GM12878 (cell line): ENCODE results near the gene CDH4. TPM values are rescaled to one million over a fixed set of nuclear protein-coding genes. Genes with fewer than 3 reads are reported as not detected.

ENCODE experiments used
- BMI1 ChIP-seq: fragments of 450-650 bp; IDR thresholded peaks from 2 replicates; pipeline ENCODE4 v1.6.1; 2016; ENCODE audit warnings: mild to moderate bottlenecking, moderate library complexity, borderline replicate concordance
- RUNX3 ChIP-seq: IDR thresholded peaks from 2 replicates; pipeline ENCODE4 v1.6.1; 2012; ENCODE audit warnings: low read length, inconsistent platforms
- SREBF1 ChIP-seq: IDR thresholded peaks from 2 replicates; pipeline ENCODE4 v1.6.1; 2012; ENCODE audit warnings: mild to moderate bottlenecking, low read length
- polyA plus RNA-seq, 11 experiments: library from polyadenylated mRNA; depleted of rRNA in 4 of 11; unstranded in 6 of 11; stranded (reverse) in 5 of 11; fragments of >200 nt; fragmentation: Nextera tagmentation in 4 of 11; fragmentation: Illumina TruSeq in 1 of 11; extraction: Ambion mirVana in 4 of 11; extraction: Trizol in 1 of 11; gene quantifications; 1 replicate in 1 of 11; 2 replicates in 10 of 11; pipeline versions ENCODE4 v1.2.1 to v1.2.3, GENCODE V29; 2011 to 2016; ENCODE audit warnings: inconsistent platforms in 2 of 11, missing spikeins in 2 of 11, low read depth in 1 of 11
- total RNA-seq, 4 experiments: library from RNA; depleted of rRNA in 3 of 4; stranded (reverse); fragments of >200 nt in 3 of 4; fragmentation: Illumina TruSeq in 1 of 4; extraction: Trizol in 1 of 4; gene quantifications; 2 replicates each; pipeline versions ENCODE4 v1.2.1 to v1.2.3, GENCODE V29; 2013 to 2021
- TF ChIP-seq, protein P1 (sequence below): fragments of 450-650 bp; IDR thresholded peaks from 2 replicates; pipeline ENCODE4 v1.6.1; 2017; ENCODE audit warnings: mild to moderate bottlenecking, moderate library complexity
- TF ChIP-seq, protein P2 (sequence below): IDR thresholded peaks from 2 replicates; pipeline ENCODE4 v1.6.1; 2011; ENCODE audit warnings: low read depth, low read length, improper control_type of control experiment, borderline replicate concordance
- TF ChIP-seq, protein P3 (sequence below): fragments of 450-650 bp; IDR thresholded peaks from 2 replicates; pipeline ENCODE4 v1.6.1; 2014; ENCODE audit warnings: mild to moderate bottlenecking
- TF ChIP-seq, protein P4 (sequence below): fragments of 450-650 bp; IDR thresholded peaks from 2 replicates; pipeline ENCODE4 v1.6.1; 2017; ENCODE audit warnings: mild to moderate bottlenecking, low read depth, inconsistent platforms; ENCODE audit not compliant: poor library complexity, severe bottlenecking
- TF ChIP-seq, protein P5 (sequence below): fragments of 450-650 bp; IDR thresholded peaks from 2 replicates; pipeline ENCODE4 v1.6.1; 2017; ENCODE audit warnings: mild to moderate bottlenecking, moderate library complexity
- TF ChIP-seq, protein P6 (sequence below): fragments of 450-650 bp; IDR thresholded peaks from 2 replicates; pipeline ENCODE4 v1.6.1; 2018; ENCODE audit warnings: mild to moderate bottlenecking, low read depth, moderate library complexity; ENCODE audit not compliant: partially characterized antibody
- TF ChIP-seq, protein P7 (sequence below): IDR thresholded peaks from 2 replicates; pipeline ENCODE4 v1.6.1; 2011; ENCODE audit warnings: low read depth, mild to moderate bottlenecking, low read length, moderate library complexity, borderline replicate concordance; ENCODE audit errors: extremely low read depth

CDH4 gene
- total and polyA plus RNA-seq, 10 of the 15 experiments (the other 5 are each of a cell fraction or from before 2014, with no cell fraction given), result not detected

DNA sequence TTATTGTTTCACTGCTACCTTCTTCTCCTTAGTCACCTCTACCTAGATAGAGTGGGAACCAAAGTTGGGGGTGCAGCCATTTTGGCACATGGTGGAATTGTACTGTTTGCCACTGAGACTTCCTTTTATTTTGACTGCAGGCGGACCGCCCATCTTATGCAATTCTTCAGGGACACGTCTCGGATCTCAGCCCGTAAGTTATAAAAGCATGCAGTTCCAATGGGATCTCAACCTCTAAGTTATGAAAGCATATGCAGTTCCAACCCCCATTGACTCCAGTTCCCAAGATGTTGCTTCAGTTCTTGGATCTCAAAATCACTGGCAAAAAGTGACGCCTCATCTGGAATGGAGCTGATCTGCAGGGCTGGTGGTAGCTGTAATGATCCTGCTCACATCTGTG is 41.2 kb upstream of the CDH4 start (continued):
- TF ChIP-seq, protein P1, sequence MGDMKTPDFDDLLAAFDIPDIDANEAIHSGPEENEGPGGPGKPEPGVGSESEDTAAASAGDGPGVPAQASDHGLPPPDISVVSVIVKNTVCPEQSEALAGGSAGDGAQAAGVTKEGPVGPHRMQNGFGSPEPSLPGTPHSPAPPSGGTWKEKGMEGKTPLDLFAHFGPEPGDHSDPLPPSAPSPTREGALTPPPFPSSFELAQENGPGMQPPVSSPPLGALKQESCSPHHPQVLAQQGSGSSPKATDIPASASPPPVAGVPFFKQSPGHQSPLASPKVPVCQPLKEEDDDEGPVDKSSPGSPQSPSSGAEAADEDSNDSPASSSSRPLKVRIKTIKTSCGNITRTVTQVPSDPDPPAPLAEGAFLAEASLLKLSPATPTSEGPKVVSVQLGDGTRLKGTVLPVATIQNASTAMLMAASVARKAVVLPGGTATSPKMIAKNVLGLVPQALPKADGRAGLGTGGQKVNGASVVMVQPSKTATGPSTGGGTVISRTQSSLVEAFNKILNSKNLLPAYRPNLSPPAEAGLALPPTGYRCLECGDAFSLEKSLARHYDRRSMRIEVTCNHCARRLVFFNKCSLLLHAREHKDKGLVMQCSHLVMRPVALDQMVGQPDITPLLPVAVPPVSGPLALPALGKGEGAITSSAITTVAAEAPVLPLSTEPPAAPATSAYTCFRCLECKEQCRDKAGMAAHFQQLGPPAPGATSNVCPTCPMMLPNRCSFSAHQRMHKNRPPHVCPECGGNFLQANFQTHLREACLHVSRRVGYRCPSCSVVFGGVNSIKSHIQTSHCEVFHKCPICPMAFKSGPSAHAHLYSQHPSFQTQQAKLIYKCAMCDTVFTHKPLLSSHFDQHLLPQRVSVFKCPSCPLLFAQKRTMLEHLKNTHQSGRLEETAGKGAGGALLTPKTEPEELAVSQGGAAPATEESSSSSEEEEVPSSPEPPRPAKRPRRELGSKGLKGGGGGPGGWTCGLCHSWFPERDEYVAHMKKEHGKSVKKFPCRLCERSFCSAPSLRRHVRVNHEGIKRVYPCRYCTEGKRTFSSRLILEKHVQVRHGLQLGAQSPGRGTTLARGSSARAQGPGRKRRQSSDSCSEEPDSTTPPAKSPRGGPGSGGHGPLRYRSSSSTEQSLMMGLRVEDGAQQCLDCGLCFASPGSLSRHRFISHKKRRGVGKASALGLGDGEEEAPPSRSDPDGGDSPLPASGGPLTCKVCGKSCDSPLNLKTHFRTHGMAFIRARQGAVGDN, result no peak
- TF ChIP-seq, protein P2, sequence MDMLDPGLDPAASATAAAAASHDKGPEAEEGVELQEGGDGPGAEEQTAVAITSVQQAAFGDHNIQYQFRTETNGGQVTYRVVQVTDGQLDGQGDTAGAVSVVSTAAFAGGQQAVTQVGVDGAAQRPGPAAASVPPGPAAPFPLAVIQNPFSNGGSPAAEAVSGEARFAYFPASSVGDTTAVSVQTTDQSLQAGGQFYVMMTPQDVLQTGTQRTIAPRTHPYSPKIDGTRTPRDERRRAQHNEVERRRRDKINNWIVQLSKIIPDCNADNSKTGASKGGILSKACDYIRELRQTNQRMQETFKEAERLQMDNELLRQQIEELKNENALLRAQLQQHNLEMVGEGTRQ, result no peak
- no peak for TF ChIP-seq SREBF1
- TF ChIP-seq, protein P3, sequence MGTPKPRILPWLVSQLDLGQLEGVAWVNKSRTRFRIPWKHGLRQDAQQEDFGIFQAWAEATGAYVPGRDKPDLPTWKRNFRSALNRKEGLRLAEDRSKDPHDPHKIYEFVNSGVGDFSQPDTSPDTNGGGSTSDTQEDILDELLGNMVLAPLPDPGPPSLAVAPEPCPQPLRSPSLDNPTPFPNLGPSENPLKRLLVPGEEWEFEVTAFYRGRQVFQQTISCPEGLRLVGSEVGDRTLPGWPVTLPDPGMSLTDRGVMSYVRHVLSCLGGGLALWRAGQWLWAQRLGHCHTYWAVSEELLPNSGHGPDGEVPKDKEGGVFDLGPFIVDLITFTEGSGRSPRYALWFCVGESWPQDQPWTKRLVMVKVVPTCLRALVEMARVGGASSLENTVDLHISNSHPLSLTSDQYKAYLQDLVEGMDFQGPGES, result no peak
- no peak for TF ChIP-seq RUNX3
- TF ChIP-seq BMI1, result no peak
- TF ChIP-seq, protein P4, sequence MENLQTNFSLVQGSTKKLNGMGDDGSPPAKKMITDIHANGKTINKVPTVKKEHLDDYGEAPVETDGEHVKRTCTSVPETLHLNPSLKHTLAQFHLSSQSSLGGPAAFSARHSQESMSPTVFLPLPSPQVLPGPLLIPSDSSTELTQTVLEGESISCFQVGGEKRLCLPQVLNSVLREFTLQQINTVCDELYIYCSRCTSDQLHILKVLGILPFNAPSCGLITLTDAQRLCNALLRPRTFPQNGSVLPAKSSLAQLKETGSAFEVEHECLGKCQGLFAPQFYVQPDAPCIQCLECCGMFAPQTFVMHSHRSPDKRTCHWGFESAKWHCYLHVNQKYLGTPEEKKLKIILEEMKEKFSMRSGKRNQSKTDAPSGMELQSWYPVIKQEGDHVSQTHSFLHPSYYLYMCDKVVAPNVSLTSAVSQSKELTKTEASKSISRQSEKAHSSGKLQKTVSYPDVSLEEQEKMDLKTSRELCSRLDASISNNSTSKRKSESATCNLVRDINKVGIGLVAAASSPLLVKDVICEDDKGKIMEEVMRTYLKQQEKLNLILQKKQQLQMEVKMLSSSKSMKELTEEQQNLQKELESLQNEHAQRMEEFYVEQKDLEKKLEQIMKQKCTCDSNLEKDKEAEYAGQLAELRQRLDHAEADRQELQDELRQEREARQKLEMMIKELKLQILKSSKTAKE, result no peak
- TF ChIP-seq, protein P5, sequence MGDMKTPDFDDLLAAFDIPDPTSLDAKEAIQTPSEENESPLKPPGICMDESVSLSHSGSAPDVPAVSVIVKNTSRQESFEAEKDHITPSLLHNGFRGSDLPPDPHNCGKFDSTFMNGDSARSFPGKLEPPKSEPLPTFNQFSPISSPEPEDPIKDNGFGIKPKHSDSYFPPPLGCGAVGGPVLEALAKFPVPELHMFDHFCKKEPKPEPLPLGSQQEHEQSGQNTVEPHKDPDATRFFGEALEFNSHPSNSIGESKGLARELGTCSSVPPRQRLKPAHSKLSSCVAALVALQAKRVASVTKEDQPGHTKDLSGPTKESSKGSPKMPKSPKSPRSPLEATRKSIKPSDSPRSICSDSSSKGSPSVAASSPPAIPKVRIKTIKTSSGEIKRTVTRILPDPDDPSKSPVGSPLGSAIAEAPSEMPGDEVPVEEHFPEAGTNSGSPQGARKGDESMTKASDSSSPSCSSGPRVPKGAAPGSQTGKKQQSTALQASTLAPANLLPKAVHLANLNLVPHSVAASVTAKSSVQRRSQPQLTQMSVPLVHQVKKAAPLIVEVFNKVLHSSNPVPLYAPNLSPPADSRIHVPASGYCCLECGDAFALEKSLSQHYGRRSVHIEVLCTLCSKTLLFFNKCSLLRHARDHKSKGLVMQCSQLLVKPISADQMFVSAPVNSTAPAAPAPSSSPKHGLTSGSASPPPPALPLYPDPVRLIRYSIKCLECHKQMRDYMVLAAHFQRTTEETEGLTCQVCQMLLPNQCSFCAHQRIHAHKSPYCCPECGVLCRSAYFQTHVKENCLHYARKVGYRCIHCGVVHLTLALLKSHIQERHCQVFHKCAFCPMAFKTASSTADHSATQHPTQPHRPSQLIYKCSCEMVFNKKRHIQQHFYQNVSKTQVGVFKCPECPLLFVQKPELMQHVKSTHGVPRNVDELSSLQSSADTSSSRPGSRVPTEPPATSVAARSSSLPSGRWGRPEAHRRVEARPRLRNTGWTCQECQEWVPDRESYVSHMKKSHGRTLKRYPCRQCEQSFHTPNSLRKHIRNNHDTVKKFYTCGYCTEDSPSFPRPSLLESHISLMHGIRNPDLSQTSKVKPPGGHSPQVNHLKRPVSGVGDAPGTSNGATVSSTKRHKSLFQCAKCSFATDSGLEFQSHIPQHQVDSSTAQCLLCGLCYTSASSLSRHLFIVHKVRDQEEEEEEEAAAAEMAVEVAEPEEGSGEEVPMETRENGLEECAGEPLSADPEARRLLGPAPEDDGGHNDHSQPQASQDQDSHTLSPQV, result no peak
- TF ChIP-seq, protein P6, sequence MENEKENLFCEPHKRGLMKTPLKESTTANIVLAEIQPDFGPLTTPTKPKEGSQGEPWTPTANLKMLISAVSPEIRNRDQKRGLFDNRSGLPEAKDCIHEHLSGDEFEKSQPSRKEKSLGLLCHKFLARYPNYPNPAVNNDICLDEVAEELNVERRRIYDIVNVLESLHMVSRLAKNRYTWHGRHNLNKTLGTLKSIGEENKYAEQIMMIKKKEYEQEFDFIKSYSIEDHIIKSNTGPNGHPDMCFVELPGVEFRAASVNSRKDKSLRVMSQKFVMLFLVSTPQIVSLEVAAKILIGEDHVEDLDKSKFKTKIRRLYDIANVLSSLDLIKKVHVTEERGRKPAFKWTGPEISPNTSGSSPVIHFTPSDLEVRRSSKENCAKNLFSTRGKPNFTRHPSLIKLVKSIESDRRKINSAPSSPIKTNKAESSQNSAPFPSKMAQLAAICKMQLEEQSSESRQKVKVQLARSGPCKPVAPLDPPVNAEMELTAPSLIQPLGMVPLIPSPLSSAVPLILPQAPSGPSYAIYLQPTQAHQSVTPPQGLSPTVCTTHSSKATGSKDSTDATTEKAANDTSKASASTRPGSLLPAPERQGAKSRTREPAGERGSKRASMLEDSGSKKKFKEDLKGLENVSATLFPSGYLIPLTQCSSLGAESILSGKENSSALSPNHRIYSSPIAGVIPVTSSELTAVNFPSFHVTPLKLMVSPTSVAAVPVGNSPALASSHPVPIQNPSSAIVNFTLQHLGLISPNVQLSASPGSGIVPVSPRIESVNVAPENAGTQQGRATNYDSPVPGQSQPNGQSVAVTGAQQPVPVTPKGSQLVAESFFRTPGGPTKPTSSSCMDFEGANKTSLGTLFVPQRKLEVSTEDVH, result no peak
- TF ChIP-seq, protein P7, sequence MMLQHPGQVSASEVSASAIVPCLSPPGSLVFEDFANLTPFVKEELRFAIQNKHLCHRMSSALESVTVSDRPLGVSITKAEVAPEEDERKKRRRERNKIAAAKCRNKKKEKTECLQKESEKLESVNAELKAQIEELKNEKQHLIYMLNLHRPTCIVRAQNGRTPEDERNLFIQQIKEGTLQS, result no peak
